Type B pancreatic cell (in vitro differentiated cells): ENCODE results near the gene PKP2. TPM values are rescaled to one million over a fixed set of nuclear protein-coding genes. Genes with fewer than 3 reads are reported as not detected.
"Not testable (repeated sequence)": the region's sequence is repeated elsewhere in the genome, so short reads cannot be mapped to it uniquely, and the experiment has no call there.

Source experiments
- DNase-seq: peaks from one replicate; pipeline ENCODE4 v3.0.0; 2021; ENCODE audit warnings: mixed read lengths; ENCODE audit not compliant: unreplicated experiment; ENCODE audit errors: extremely low spot score
- H3K27ac Mint-ChIP-seq: 2 replicates; pipeline ENCODE4 v1.8.0; 2021; ENCODE audit warnings: mild to moderate bottlenecking, mixed read lengths
- H3K27me3 Mint-ChIP-seq: 2 replicates; pipeline ENCODE4 v1.8.0; 2021; ENCODE audit warnings: mixed read lengths
- H3K36me3 Mint-ChIP-seq: 2 replicates; pipeline ENCODE4 v1.8.0; 2021; ENCODE audit warnings: mixed read lengths
- H3K4me1 Mint-ChIP-seq: one replicate; pipeline ENCODE4 v1.8.0; 2021; ENCODE audit warnings: mixed read lengths; ENCODE audit not compliant: unreplicated experiment
- H3K4me3 Mint-ChIP-seq: 2 replicates; pipeline ENCODE4 v1.8.0; 2021; ENCODE audit warnings: mild to moderate bottlenecking, mixed read lengths
- H3K9me3 Mint-ChIP-seq: 2 replicates; pipeline ENCODE4 v1.8.0; 2021; ENCODE audit warnings: mixed read lengths
- CTCF ChIP-seq: fragments of 200-600 bp; sonication (generic); conservative IDR thresholded peaks from 2 replicates; pipeline ENCODE4 v1.5.0; 2021; ENCODE audit warnings: antibody characterized with exemption, mild to moderate bottlenecking
- total RNA-seq: library from RNA; stranded (reverse); gene quantifications from 2 replicates; pipeline ENCODE4 v1.2.1, GENCODE V29; 2021; ENCODE audit warnings: low replicate concordance

Gene PKP2
- total RNA-seq, 1 donor from 2014 or later = 29.5 TPM

GRCh38 chr12:32881107-32881506 is 15.5 kb downstream of the PKP2 start:
- Mint-ChIP-seq H3K36me3 (peaks cover 22% of the 10 kb centered on the region), H3K4me1 (peaks cover 9% of the 10 kb centered on the region), H3K4me3 (no peak overlapping the region), H3K27me3 (no peaks in the 10 kb centered on the region), H3K9me3 (no peaks in the 10 kb centered on the region), H3K27ac (peak overlapping the region; percentile 71)
- no peak for DNase-seq
- no peak for TF ChIP-seq CTCF

GRCh38 chr12:32879066-32879465 is 17.5 kb downstream of the PKP2 start:
- not testable (repeated sequence) for H3K9me3 Mint-ChIP-seq, H3K4me1 Mint-ChIP-seq, DNase-seq, H3K4me3 Mint-ChIP-seq, H3K27ac Mint-ChIP-seq, H3K27me3 Mint-ChIP-seq
- H3K36me3 Mint-ChIP-seq = peaks cover 28% of the 10 kb centered on the region

GRCh38 chr12:32877601-32878459 is 18.7 kb downstream of the PKP2 start:
- no peak overlapping the region for H3K4me3 Mint-ChIP-seq
- peaks cover 32% of the 10 kb centered on the region for H3K36me3 Mint-ChIP-seq
- H3K9me3 Mint-ChIP-seq = no peaks in the 10 kb centered on the region
- no peak for DNase-seq
- no peak overlapping the region for H3K27ac Mint-ChIP-seq
- peaks cover 9% of the 10 kb centered on the region for H3K4me1 Mint-ChIP-seq
- no peaks in the 10 kb centered on the region for H3K27me3 Mint-ChIP-seq
- TF ChIP-seq CTCF = no peak

GRCh38 chr12:32876004-32876403 is 20.6 kb downstream of the PKP2 start:
- Mint-ChIP-seq H3K27me3 (no peaks in the 10 kb centered on the region), H3K4me3 (no peak overlapping the region), H3K4me1 (peaks cover 8% of the 10 kb centered on the region), H3K27ac (no peak overlapping the region), H3K36me3 (peaks cover 40% of the 10 kb centered on the region), H3K9me3 (no peaks in the 10 kb centered on the region)
- no peak for DNase-seq
- TF ChIP-seq CTCF = no peak

GRCh38 chr12:32874975-32875374 is 21.6 kb downstream of the PKP2 start:
- TF ChIP-seq CTCF = no peak
- H3K36me3 Mint-ChIP-seq = peaks cover 38% of the 10 kb centered on the region

GRCh38 chr12:32874078-32874477 is 22.5 kb downstream of the PKP2 start:
- H3K27me3 Mint-ChIP-seq = no peaks in the 10 kb centered on the region
- H3K27ac Mint-ChIP-seq = peak overlapping the region; percentile 3
- DNase-seq = no peak
- H3K4me1 Mint-ChIP-seq = no peaks in the 10 kb centered on the region
- no peak overlapping the region for H3K4me3 Mint-ChIP-seq
- H3K9me3 Mint-ChIP-seq = no peaks in the 10 kb centered on the region
- peaks cover 35% of the 10 kb centered on the region for H3K36me3 Mint-ChIP-seq
- no peak for TF ChIP-seq CTCF

More at GRCh38 chr12:32874975-32875374, 21.6 kb downstream of the PKP2 start:
- no peaks in the 10 kb centered on the region for H3K27me3 Mint-ChIP-seq
- H3K4me1 Mint-ChIP-seq = no peaks in the 10 kb centered on the region
- no peak overlapping the region for H3K4me3 Mint-ChIP-seq
- DNase-seq = no peak
- no peak overlapping the region for H3K27ac Mint-ChIP-seq
- no peaks in the 10 kb centered on the region for H3K9me3 Mint-ChIP-seq

GRCh38 chr12:32872416-32872815 is 24.2 kb downstream of the PKP2 start:
- not testable (repeated sequence) for DNase-seq, H3K4me3 Mint-ChIP-seq, H3K27me3 Mint-ChIP-seq, H3K4me1 Mint-ChIP-seq, H3K27ac Mint-ChIP-seq, H3K9me3 Mint-ChIP-seq
- peaks cover 45% of the 10 kb centered on the region for H3K36me3 Mint-ChIP-seq
